NCI-H187 (cell line): Measurements from ENCODE around the gene MAP2K3.

Source experiments
- DNase-seq, 2 experiments: peaks; one replicate each; lab custom pipeline; 2025; lab: John Stamatoyannopoulos, UW

MAP2K3 gene

GRCh38 chr17:21284319-21285163 lies at the start of gene MAP2K3:
MAP2K3 (plus strand) TSS chr17:21284711; CDS start chr17:21284921, 210 bp downstream.
- DNase-seq, result peak; percentile 70 to 90

- DNase-seq, result no peak
Observed at GRCh38 chr17:21235921-21236320, 48.6 kb upstream of the MAP2K3 start.

- DNase-seq, result no peak
Observed at GRCh38 chr17:21239680-21240368, 44.7 kb upstream of the MAP2K3 start.

GRCh38 chr17:21240369-21241055 lies 44.0 kb upstream of the MAP2K3 start:
- no peak for DNase-seq

- no peak for DNase-seq
Observed at GRCh38 chr17:21241564-21241963, 42.9 kb upstream of the MAP2K3 start.

DNA sequence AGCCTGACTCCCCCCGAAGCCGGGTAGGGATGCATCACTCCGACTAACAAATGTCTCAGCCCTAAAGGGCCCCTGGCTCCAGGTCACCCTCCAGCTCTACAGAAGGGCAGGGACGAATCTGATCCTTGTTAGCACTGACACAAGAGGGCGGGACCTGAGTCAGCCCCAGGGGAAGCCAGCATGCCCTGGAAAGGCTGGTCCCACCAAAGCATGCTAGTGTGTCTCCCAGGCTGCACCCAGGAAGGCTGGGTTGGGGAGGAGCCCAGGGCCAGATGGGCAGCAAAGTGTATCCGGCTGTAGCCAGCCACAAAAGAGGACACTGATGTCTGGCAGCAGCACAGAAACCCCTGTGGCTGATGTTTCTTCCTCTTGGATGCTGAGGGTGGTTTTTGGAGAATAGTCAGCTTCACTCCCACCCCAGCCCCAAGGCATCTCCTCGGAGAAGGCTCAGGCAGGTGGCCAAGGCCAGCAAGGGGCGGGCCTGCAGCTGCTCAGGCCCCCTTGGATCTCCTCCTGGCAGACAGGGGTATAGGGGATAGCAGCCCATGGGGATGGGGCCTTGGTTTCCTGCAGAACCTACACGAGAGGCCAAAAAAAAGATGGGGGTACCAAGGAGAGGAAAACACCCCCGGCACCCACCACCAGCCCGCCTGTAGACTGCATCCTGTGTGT lies 42.3 kb upstream of the MAP2K3 start:
- no peak for DNase-seq

GRCh38 chr17:21242780-21243515 lies 41.6 kb upstream of the MAP2K3 start:
- DNase-seq, result no peak

DNA sequence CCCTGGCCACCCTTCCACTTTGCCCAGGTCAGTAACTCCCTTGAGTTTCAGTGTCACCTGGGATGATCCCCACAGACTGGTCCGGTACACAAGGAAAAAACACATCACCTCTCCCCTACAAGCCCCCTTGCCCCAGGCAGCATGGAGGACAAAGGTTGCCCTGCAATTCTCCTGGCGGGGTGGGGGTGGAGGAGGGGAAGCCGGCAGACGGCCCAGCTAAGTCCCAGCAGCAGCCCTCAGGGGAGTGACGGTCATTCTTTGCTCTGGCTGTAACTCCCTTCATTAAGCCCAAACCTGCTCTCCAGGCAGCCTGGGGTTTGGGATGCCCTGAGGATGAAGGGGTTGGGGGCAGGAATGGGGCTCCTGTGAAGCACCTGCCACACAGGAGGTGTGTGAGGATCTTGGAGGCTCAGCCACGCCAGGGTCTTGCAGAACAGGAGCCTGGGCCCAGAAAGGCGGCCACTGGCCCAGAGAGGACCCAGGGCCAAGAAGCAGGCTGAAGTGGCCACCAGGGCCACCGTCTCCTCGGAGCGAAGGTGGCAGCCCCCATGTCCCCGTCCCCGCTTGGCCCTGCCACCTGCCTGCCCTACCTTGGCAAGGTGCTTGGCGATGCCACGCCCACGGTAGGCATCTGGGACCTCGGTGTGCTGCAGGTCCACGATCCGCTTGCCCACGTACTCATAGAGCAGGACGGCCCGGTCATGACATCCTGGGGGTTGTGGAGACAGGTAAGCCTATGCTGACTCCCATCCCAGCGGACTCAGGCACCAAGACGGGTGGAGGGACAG lies 40.8 kb upstream of the MAP2K3 start:
- no peak for DNase-seq

DNA sequence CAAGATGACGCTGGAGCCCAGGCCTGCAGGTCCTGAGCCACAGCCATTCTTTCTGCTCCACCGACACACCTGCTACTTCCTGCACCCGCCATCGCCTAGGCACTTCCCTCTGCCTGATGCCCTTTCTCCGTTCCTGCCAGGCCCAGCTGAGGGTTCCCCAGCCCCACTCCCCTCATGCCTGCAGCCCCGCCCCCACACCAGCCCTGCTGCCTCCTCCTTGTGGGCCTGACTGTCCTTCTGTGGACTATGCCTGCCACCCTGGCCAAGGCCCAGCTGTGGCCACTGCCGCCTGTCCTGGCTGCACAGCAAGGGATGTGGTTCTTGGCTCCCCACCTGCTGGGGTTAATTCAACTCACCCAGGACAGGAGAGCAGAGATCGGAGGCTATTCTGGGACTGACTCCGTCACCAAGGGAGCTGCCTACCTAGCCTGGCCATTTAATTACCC lies 38.8 kb upstream of the MAP2K3 start:
- DNase-seq, result no peak

- DNase-seq, result no peak
Observed at GRCh38 chr17:21246698-21247097, 37.8 kb upstream of the MAP2K3 start.

DNA sequence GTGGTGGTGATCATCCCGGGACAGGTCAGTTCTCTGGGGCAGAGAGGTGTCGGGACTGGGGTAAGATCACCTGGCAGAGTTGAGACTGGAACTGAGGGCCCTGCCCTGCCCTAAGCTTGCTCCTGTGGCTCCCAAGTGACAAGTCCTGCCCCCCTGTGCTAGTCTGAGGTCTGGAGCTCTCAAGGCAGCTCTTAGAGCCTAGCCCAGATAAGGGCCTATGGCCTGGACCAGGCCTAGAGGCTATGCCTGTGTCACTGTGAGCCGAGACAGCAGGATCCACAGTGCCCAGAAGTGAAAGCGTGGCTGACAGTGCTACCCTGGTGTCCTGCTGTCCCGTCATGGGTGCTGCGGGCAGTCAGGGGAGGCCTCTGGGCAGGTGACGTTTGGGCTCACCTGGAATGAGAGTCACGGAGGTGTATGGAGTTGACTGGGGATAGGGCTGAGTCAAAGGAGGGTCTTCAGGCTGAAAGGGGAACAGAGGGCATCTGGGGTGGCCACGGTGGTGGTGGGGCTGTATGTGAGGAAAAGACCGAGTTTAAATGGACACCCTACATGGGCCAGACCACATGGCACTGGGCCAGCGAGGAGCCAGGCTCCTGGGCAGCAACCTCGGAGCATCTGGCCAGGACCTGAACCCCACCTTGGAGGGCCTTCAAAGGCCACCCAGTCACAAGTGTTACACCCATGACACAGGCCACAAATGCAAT lies 36.8 kb upstream of the MAP2K3 start:
- DNase-seq, result no peak

DNA sequence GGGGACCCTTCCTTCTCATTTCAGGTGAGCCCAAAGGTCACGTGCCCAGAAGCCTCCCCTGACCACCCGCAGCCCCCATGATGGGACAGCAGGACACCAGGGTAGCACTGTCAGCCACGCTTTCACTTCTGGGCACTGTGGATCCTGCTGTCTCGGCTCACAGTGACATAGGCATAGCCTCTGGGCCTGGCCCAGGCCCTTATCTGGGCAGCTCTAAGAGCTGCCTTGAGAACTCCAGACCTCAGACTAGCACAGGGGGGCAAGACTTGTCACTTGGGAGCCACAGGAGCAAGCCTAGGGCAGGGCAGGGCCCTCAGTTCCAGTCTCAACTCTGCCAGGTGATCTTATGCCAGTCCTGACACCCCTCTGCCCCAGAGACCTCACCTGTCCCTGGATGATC lies 36.0 kb upstream of the MAP2K3 start:
- DNase-seq, result no peak

DNA sequence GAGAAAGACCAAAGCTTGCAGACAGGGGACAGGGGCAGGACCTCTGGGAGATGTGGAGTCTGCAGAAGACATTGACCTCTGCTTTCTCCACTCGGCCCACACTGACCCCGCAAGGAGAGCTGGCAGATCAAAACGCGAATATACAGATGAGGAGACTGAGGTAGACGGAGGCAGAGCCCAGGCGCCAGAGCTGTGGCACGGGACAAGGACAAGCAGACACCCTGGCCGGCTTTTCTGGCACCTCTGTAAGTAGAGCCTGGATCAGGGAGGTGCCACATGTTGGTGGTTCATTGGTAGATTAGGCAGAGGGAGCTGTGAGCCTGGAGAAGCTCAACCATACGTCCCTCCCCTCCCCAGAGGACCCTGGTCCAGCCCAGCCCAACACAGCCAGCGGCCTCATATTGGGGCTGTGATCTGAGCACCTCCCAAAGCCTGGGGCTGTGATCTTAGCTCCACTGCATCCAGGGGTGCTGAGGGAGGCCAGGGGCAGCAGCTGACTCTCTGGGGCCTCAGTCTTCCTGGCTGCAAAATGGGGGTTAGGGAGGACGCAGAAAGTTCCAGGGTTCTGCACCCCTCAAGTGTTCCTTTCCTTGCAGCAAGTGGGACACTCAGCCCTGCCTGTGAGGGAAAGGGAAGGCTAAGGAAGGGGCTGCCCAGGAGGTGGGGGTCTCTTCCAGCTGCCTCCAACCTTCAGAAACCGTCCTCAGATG lies 35.3 kb upstream of the MAP2K3 start:
- no peak for DNase-seq

- no peak for DNase-seq
Observed at GRCh38 chr17:21249920-21250703, 34.4 kb upstream of the MAP2K3 start.

DNA sequence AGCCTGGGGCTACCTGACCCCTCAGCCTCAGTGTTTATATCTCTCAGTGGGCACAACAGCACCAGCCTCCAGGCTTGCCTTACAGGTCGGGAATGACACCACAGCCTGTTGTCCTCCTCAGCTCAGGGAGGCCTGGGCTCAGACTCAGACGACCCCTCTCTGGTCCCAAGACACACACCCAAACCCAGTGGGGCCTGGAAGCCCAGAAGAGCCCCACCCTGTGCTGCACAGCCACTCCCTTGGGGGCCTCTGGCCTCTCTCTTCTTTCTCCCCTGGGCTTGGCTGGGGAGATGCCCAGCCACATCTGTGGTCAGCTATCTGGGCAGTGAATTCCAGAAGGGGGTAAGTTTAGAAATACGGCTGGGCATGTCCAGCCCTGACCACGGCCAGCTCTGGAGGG lies 33.7 kb upstream of the MAP2K3 start:
- DNase-seq, result no peak

DNA sequence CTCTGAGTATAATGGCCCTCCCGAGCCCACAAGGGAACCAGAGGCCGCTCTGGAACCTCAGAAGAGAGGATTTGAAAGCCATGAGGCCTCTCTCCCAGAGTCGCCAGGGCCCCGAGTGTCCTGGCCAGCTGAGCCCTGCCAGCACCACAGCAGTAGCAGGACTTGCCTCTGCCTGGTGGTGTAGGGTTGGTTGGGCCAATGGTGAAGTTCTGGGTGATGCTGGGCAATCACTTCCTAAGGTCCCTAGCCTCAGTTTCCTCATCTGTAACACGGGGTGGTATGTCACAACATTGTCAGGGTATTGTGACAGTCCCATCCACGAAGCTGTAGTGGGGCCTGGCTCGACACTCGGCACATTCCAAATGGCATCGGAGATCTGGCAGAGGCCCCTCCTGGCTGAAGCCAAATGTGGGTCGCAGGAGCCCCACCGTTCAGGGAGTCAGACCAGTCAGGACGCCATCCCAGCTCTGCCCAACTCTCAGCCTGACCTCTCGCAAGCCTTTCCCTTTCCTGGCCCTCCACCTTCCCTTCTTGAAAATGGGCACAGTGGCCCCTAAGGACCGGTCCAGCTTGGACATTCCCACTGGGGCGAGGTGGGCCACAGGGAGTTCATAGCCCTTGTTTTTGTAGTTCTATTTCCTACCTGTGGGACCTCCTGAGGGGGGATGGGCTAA lies 33.0 kb upstream of the MAP2K3 start:
- no peak for DNase-seq

DNA sequence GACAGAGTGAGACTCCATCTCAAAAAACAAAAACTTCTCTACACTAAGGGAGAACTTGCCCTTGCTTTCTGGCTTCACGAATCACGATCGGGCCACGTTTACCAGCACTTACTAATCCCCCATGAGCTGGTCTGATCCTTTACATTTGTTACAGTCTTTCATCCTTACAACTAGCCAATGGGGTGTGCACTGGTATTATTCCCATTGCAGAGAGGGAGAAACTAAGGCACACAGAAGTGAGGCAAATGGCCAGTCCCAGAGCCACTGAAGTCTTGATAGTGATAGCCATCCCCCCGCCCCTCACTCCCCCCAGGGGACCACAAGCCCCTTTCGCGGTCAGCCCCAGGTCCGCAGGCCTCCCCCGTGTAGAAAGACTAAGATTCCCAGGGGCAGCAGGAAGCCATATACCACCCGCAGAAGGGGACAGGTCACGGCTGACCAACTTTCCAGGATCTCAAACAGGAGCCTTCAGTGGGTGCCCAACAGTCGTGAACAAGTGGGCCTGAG lies 32.2 kb upstream of the MAP2K3 start:
- no peak for DNase-seq
